Measurements from ENCODE around the gene FDPS. TPM values are rescaled to one million over a fixed set of nuclear protein-coding genes. Genes with fewer than 3 reads are reported as not detected.

The FDPS gene
- 179 TPM for polyA plus RNA-seq (ENCODE audit: insufficient read length)
- long read RNA-seq, donor 1, transcript FDPS-221 (10 exons, 1,198 nt), result minor isoform, 5 of 124 reads
- long read RNA-seq, donor 1, transcript FDPS-214 (2 exons, 475 nt), result minor isoform, 19 of 124 reads
- long read RNA-seq, donor 1, transcript FDPS-206 (10 exons, 1,178 nt), result major isoform, 27 of 124 reads
- long read RNA-seq, donor 1, transcript FDPS-203 (10 exons, 1,256 nt), result minor isoform, 19 of 124 reads
- long read RNA-seq, donor 1, partial matches to known transcripts, result 45 of 124 reads
- long read RNA-seq, donor 1, other reads (novel, unspliced or antisense), result 0 of 124 reads
- long read RNA-seq, donor 2, transcript FDPS-206 (10 exons, 1,178 nt), result major isoform, 27 of 93 reads
- long read RNA-seq, donor 2, transcript FDPS-203 (10 exons, 1,256 nt), result minor isoform, 11 of 93 reads
- long read RNA-seq, donor 2, transcript FDPS-214 (2 exons, 475 nt), result minor isoform, 9 of 93 reads
- long read RNA-seq, donor 2, partial matches to known transcripts, result 39 of 93 reads
- long read RNA-seq, donor 2, other reads (novel, unspliced or antisense), result 0 of 93 reads
- long read RNA-seq, donor 3, transcript FDPS-221 (10 exons, 1,198 nt), result minor isoform, 7 of 109 reads
- long read RNA-seq, donor 3, transcript FDPS-206 (10 exons, 1,178 nt), result major isoform, 20 of 109 reads
- long read RNA-seq, donor 3, transcript FDPS-214 (2 exons, 475 nt), result minor isoform, 8 of 109 reads
- long read RNA-seq, donor 3, transcript FDPS-203 (10 exons, 1,256 nt), result minor isoform, 10 of 109 reads
- long read RNA-seq, donor 3, partial matches to known transcripts, result 57 of 109 reads
- long read RNA-seq, donor 3, other reads (novel, unspliced or antisense), result 0 of 109 reads
- long read RNA-seq, donor 4, partial matches to known transcripts, result 13 of 20 reads
- long read RNA-seq, donor 4, other reads (novel, unspliced or antisense), result 0 of 20 reads
- long read RNA-seq, donor 5, transcript FDPS-215 (4 exons, 680 nt), result minor isoform, 5 of 225 reads
- long read RNA-seq, donor 5, transcript FDPS-214 (2 exons, 475 nt), result minor isoform, 12 of 225 reads
- long read RNA-seq, donor 5, transcript FDPS-203 (10 exons, 1,256 nt), result minor isoform, 32 of 225 reads
- long read RNA-seq, donor 5, transcript FDPS-206 (10 exons, 1,178 nt), result major isoform, 51 of 225 reads
- long read RNA-seq, donor 5, partial matches to known transcripts, result 119 of 225 reads
- long read RNA-seq, donor 5, other reads (novel, unspliced or antisense), result 0 of 225 reads
- long read RNA-seq, donor 6, transcript FDPS-203 (10 exons, 1,256 nt), result minor isoform, 12 of 96 reads
- long read RNA-seq, donor 6, transcript FDPS-214 (2 exons, 475 nt), result minor isoform, 9 of 96 reads
- long read RNA-seq, donor 6, transcript FDPS-206 (10 exons, 1,178 nt), result major isoform, 26 of 96 reads
- long read RNA-seq, donor 6, partial matches to known transcripts, result 39 of 96 reads
- long read RNA-seq, donor 6, other reads (novel, unspliced or antisense), result 0 of 96 reads
- long read RNA-seq, donor 7, transcript FDPS-221 (10 exons, 1,198 nt), result minor isoform, 5 of 158 reads
- long read RNA-seq, donor 7, transcript FDPS-214 (2 exons, 475 nt), result minor isoform, 12 of 158 reads
- long read RNA-seq, donor 7, transcript FDPS-206 (10 exons, 1,178 nt), result major isoform, 30 of 158 reads
- long read RNA-seq, donor 7, transcript FDPS-203 (10 exons, 1,256 nt), result minor isoform, 27 of 158 reads
- long read RNA-seq, donor 7, partial matches to known transcripts, result 70 of 158 reads
- long read RNA-seq, donor 7, other reads (novel, unspliced or antisense), result 0 of 158 reads
- long read RNA-seq, donor 8, transcript FDPS-203 (10 exons, 1,256 nt), result minor isoform, 8 of 41 reads
- long read RNA-seq, donor 8, transcript FDPS-206 (10 exons, 1,178 nt), result major isoform, 14 of 41 reads
- long read RNA-seq, donor 8, partial matches to known transcripts, result 14 of 41 reads
- long read RNA-seq, donor 8, other reads (novel, unspliced or antisense), result 0 of 41 reads

- DNase-seq, result peak; percentile 98
Observed at GRCh38 chr1:155308493-155309422, at the start of gene FDPS. Gene FDPS (plus strand): TSS chr1:155308866. CDS start chr1:155309790, 924 bp downstream.

GRCh38 chr1:155260276-155260675 lies 48.4 kb upstream of the FDPS start:
- no peak for DNase-seq

- DNase-seq, result no peak
Observed at GRCh38 chr1:155261493-155261851, 47.2 kb upstream of the FDPS start.

GRCh38 chr1:155261852-155262673 lies 46.6 kb upstream of the FDPS start, which contains the start of gene SCAMP3:
Gene SCAMP3 (minus strand): TSS chr1:155262360. CDS start chr1:155262151, 209 bp downstream.
- DNase-seq, result peak; percentile 97

GRCh38 chr1:155263067-155263466 lies 45.6 kb upstream of the FDPS start:
- no peak for DNase-seq

GRCh38 chr1:155266553-155266952 lies 42.1 kb upstream of the FDPS start:
- DNase-seq, result no peak

GRCh38 chr1:155267373-155267772 lies 41.3 kb upstream of the FDPS start:
- no peak for DNase-seq

GRCh38 chr1:155268630-155269029 lies 40.0 kb upstream of the FDPS start:
- DNase-seq, result no peak

GRCh38 chr1:155269381-155269780 lies 39.3 kb upstream of the FDPS start:
- no peak for DNase-seq

- no peak for DNase-seq
Observed at GRCh38 chr1:155272466-155273342, 36.0 kb upstream of the FDPS start.

- DNase-seq, result peak; percentile 93
Observed at GRCh38 chr1:155273343-155274245, 35.1 kb upstream of the FDPS start, which contains the start of gene CLK2. Gene CLK2 (minus strand): TSS chr1:155273504. CDS start chr1:155270977, 2,527 bp downstream.

- DNase-seq, result peak; percentile 97
Observed at GRCh38 chr1:155277070-155277901, 31.4 kb upstream of the FDPS start, which contains the start of gene HCN3. Gene HCN3 (plus strand): TSS chr1:155277463. CDS start chr1:155277591, 128 bp downstream.

- DNase-seq, result peak; percentile 77
Observed at GRCh38 chr1:155277902-155278688, 30.6 kb upstream of the FDPS start.

- DNase-seq, result no peak
Observed at GRCh38 chr1:155278689-155279160, 29.9 kb upstream of the FDPS start.
